Left lobe of liver (tissue), 2 donors: ENCODE data around the gene OR13J1. TPM values are rescaled to one million over a fixed set of nuclear protein-coding genes. Genes with fewer than 3 reads are reported as not detected.
"Not testable (repeated sequence)": the region's sequence is repeated elsewhere in the genome, so short reads cannot be mapped to it uniquely, and the experiment has no call there.

Experiments
- ATAC-seq: fragments of 200-7000 bp; cut with Tn5 transposase; one replicate; pipeline ENCODE4 v1.9.1; 2020; ENCODE audit warnings: mild to moderate bottlenecking, moderate library complexity
- DNase-seq: peaks from one replicate; pipeline ENCODE4 v3.0.0-alpha.2; 2020; ENCODE audit warnings: low spot score
- total RNA-seq: library from RNA; stranded (reverse); gene quantifications from one replicate; pipeline ENCODE4 v1.2.1, GENCODE V29; 2021
- donor health status: DM: no; HTN: no; CAD: no; lungs with moderate emphysema.
- donor health status: DM: no; HTN: yes; CAD: no.

Gene OR13J1
- not detected for total RNA-seq

GRCh38 chr9:35870351-35870923 lies at the start of gene OR13J1:
OR13J1 (minus strand) TSS chr9:35870401; CDS start chr9:35870401, 0 bp downstream.
- ATAC-seq = no peak

GRCh38 chr9:35919212-35920008 lies 49.2 kb upstream of the OR13J1 start:
- no peak for ATAC-seq

More at GRCh38 chr9:35870351-35870923, at the start of gene OR13J1:
- DNase-seq = no peak

GRCh38 chr9:35918780-35919179 lies 48.6 kb upstream of the OR13J1 start:
- ATAC-seq (no peak), DNase-seq (no peak)

More at GRCh38 chr9:35919212-35920008, 49.2 kb upstream of the OR13J1 start:
- no peak for DNase-seq

DNA sequence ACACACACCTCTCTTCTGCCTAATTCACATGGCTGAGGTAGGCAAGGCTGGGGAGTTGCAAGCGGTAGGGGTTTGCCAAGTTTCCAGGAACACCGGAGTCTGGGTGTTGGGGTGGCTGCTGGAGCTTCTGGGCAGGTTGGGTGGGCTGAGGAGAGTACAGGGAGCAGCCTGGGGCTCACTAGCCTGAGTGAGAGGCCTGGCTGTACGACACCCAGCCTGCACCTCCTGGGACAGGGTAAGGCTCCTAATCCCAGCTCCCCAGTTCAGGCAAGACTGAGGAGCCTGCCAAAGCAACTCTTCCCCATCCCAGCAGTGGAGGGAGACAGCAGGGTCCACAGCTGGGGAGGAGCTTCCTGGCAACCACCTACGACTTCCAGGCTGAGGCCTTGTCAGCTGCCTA lies 47.1 kb upstream of the OR13J1 start:
- DNase-seq (no peak), ATAC-seq (no peak)

DNA sequence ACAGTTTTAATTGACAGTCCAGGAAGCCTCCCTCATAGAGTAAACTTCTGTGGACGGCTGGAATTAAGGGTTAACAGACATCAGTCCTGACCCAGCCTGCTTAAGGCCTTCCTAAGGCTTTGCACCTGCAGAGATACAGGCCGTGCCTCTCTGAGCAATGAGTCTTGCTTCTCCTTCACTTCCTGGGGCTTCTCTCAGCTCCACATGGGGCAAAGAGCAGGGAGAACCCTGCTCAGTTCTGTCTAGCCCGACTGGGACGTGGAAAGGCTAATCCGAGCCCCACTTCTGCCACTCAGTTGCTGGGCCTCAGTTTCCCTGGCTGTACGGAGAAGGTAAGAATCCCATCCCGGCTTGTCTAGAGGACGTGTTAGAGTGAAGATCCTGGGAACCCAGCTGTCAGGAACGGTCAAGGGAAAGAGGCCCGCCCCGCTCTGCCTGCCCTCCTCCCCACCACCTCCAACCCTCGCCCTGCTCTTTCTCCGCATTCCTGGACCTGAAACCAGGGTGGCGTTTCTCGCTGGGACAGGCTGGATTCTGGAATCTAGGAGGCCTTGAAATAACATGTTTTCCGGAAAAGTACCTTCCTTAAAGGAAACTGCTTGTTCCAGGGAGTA lies 45.6 kb upstream of the OR13J1 start:
- DNase-seq (no peak), ATAC-seq (no peak)

DNA sequence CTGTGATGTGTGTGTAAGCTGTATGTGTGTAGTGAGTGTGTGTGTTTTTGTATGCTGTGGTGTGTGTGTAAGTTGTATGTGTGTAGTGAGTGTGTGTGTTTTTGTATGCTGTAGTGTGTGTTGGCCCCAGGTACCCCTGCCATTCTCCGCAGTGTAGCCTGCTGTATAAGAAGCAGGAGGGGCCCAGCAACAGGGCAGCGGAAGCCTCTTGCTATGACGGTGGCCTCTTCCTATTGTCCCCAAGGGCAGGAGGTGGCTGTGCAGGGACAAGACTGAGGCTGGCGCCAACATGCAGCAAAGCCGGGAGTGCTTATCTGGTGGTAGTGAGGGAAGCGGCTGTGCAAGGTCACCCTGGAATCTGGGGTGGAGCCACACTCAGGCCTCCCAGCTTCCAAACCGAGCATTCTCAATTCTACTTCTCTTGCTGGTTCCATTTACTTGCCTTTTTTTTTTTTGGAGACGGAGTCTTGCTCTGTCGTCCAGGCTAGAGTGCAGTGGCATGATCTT lies 44.2 kb upstream of the OR13J1 start:
- DNase-seq = peak; percentile 78
- ATAC-seq = peak; percentile 84

DNA sequence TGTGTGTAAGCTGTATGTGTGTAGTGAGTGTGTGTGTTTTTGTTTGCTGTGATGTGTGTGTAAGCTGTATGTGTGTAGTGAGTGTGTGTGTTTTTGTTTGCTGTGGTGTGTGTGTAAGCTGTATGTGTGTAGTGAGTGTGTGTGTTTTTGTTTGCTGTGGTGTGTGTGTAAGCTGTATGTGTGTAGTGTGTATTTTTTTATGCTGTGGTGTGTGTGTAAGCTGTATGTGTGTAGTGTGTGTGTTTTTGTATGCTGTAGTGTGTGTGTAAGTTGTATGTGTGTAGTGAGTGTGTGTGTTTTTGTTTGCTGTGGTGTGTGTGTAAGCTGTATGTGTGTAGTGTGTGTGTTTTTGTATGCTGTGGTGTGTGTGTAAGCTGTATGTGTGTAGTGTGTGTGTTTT lies 43.2 kb upstream of the OR13J1 start:
- DNase-seq, ATAC-seq: not testable (repeated sequence)

GRCh38 chr9:35912791-35913400 lies 42.7 kb upstream of the OR13J1 start:
- DNase-seq (peak; percentile 63), ATAC-seq (peak; percentile 59)

- ATAC-seq (no peak), DNase-seq (no peak)
These were observed 41.5 kb upstream of the OR13J1 start for GRCh38 chr9:35911690-35912089.

- peak; percentile 67 for DNase-seq
- peak; percentile 65 for ATAC-seq
These were observed 40.6 kb upstream of the OR13J1 start for GRCh38 chr9:35910613-35911359.

DNA sequence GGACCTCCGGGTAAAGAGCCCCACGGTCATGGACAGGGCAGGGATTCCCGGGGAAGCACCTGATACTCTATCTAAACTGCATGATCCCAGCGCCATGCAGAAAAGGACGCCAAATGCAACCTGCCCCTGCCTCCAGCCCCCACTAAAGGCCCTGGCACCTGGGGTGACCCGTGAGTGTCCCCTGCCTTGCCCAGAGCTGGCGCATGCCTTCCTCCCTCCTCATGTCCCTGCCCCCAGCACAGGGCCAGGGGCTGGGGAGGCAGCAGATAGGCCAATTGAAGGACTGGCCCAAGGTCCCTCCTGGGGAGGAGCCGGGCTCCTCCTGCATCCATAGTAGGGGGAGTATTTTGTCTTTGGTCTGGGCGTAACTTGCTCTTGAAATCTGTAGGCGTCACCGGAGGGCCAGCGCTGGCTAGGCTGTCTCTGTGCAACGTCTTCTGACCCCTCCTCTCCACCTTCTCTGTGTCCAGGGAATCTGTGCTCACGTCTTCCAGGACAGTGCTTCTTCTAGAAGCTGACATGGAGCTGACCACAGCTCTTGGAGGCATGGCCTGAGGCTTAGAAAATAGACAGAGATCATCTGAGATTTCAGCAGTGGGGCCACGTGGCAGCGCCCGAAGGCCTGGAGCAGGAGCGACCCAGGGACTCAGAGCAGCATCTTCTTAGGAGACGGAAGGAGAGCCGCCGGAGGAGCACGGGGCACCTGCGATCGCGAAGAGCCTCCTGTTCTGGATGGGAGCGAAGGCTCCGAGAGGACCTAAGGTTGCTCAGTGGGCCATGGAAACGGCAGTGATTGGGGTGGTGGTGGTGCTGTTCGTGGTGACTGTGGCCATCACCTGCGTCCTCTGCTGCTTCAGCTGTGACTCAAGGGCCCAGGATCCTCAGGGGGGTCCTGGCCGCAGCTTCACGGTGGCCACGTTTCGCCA lies 39.7 kb upstream of the OR13J1 start:
- ATAC-seq = no peak
- DNase-seq = no peak

GRCh38 chr9:35909274-35909673 lies 39.1 kb upstream of the OR13J1 start, which contains the start of gene SPAAR:
SPAAR (plus strand) TSS chr9:35909490; CDS start chr9:35910464, 974 bp downstream.
- DNase-seq (no peak), ATAC-seq (no peak)

GRCh38 chr9:35908504-35909125 lies 38.4 kb upstream of the OR13J1 start:
- no peak for DNase-seq
- no peak for ATAC-seq

DNA sequence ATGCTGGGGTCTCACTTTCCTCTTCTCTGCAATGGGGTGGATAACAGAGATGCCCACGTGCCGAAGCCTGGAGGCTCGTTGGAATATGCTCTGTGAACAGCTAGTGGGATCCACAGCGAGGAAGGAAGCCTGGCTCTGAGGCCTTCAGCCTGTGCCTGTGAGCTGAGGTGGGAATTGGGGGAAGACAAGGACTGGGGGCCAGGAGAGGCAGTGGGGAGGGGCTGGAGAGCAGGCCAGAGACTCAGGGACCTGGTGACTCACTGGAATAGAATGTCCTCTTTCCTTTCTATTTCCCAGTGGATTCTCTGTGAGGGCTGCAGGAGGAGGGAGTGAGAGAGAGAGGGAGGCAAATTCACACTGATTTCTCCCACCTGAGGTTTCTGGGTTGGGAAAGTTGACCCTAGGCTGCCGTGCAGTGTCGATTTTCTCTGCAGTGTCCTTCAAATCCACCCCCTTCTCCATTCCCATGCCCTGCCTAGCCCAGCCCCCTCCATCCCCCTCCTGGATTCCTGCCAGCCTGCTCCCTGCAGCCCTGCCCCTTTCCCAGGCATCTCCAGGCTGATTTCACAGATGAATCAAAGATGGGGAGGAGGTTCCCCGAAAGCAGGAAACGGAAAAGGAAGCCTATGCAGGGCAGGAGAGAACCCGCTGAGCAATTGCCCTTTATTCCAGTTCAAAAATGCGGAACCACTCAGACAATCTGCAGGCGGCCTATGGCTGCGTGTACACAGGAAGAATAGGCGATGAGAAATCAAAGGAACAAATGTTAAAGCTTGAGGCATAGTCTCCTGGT lies 37.7 kb upstream of the OR13J1 start:
- ATAC-seq (no peak), DNase-seq (no peak)

DNA sequence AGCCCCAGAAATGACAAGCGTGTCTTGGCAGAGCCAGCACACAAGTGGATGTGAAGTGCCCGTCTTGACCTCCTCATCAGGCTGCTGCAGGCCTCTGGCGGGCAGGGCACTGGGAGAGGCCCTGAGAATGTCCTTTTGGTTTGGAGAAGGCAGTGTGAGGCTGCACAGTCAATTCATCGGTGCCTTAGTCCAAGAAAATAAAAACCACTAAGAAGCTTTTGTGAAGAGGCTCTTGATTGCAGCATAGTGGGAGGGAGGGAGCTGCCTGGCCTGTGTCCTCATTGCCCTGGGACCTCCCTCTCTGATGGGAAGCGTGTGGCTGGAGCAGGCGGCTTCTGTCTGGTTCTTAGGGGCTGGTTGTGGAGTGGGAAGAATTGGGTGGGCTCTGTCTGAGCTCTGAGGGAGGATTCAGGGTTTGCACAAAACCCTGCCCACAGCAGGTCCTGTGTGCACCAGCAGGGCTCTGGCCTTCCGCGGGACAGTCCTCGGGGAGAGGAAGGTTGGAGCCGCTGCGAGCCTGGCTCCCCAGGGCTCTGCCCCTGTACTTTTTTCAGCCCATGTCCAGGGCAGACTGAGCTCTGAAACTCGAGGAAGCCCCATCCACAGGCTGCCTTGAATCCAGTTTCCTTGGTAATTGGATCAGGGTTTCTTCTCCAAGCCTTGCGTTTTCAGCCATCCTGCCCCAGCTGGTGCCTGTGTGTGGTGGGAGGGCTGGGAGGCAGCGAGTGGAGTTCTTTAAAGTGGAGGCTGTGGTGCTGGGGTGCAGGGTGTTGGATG lies 36.9 kb upstream of the OR13J1 start:
- no peak for DNase-seq

DNA sequence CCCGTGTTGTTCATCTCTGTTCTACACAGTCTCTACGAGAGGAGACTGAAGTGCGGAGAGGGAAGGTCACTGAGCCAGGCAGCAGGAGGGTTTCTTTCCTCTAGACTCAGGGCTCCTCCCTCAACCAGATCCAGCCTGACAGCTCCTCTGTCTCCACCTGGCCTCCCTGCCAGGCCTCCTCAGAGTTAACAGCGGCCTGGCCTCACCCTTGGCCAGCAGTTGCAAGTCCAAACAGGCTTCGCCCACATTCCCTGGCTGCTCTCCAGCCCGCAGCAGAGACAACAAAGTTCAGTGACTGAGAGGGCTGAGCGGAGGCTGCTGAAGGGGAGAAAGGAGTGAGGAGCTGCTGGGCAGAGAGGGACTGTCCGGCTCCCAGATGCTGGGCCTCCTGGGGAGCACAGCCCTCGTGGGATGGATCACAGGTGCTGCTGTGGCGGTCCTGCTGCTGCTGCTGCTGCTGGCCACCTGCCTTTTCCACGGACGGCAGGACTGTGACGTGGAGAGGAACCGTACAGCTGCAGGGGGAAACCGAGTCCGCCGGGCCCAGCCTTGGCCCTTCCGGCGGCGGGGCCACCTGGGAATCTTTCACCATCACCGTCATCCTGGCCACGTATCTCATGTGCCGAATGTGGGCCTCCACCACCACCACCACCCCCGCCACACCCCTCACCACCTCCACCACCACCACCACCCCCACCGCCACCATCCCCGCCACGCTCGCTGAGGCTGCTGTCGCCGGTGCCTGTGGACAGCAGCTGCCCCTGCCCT lies 35.9 kb upstream of the OR13J1 start, which contains the start of gene HRCT1:
HRCT1 (plus strand) TSS at position 291 of the 768 bp plus-strand sequence; CDS start at position 377, 86 bp downstream.
- DNase-seq = peak; percentile 93
- ATAC-seq = peak; percentile 83

More for the DNA sequence above, 36.9 kb upstream of the OR13J1 start:
- ATAC-seq = peak; percentile 27
